Measurements from ENCODE around the gene LHPP.

Gene LHPP

DNA sequence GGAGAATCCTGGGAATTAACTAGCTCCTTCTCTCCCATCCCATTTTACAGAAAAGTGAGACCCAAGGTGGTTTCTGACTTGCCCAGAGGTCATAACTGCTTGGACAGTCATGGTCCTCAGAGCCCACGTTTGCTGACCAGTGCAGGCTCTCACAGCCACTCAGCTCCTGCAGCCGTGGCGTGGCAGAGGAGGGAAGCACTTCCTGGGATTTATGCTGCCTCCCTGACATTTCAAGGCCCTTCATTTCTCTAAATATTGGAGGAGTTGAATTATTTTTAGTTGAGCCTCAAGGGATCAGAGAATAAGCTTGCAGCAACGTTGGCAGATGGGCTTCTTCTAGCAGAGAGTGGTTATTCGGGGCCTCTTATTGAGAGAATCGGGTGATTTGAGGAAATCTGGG, 77.1 kb downstream of the LHPP start:
- Histone ChIP-seq H2AK5ac (ENCODE audit: low read length) (no peak overlapping the region), H3K18ac (ENCODE audit: low read length) (no peak overlapping the region), H3K4me3 (ENCODE audit: low read length) (no peak overlapping the region), H3K79me2 (ENCODE audit: control insufficient read depth, insufficient read depth, low read length) (no peaks in the 10 kb centered on the region), H3K23ac (ENCODE audit: low read length) (no peak overlapping the region), H2BK15ac (replicated peaks; ENCODE audit: low read depth) (no peak overlapping the region), H4K8ac (ENCODE audit: low read depth, low read length) (no peak overlapping the region), H3K4ac (ENCODE audit: low read depth, low read length) (no peak overlapping the region), H3K27ac (ENCODE audit: low read depth, low read length) (no peak overlapping the region), H3K4me2 (ENCODE audit: low read length) (no peak overlapping the region), H2BK5ac (ENCODE audit: low read length) (no peak overlapping the region), H3K27me3 (ENCODE audit: insufficient read depth, low read length, poor library complexity) (no peaks in the 10 kb centered on the region), H3K4me1 (ENCODE audit: control insufficient read depth, low read depth, low read length) (peaks cover 2% of the 10 kb centered on the region), H4K5ac (ENCODE audit: low read length) (no peak overlapping the region), H3K79me1 (ENCODE audit: low read length) (no peaks in the 10 kb centered on the region), H3K56ac (ENCODE audit: low read length) (no peak overlapping the region), H3K36me3 (ENCODE audit: control insufficient read depth, insufficient read depth, low read length) (no peaks in the 10 kb centered on the region), H3K9ac (ENCODE audit: low read length) (no peak overlapping the region), H2BK120ac (ENCODE audit: low read depth, low read length) (no peak overlapping the region)
- DNase-seq, result no peak
- WGBS (ENCODE audit: extremely low coverage, insufficient coverage, low lambda C conversion rate), result no CpG with 5 or more reads among the region's 6 CpGs

DNA sequence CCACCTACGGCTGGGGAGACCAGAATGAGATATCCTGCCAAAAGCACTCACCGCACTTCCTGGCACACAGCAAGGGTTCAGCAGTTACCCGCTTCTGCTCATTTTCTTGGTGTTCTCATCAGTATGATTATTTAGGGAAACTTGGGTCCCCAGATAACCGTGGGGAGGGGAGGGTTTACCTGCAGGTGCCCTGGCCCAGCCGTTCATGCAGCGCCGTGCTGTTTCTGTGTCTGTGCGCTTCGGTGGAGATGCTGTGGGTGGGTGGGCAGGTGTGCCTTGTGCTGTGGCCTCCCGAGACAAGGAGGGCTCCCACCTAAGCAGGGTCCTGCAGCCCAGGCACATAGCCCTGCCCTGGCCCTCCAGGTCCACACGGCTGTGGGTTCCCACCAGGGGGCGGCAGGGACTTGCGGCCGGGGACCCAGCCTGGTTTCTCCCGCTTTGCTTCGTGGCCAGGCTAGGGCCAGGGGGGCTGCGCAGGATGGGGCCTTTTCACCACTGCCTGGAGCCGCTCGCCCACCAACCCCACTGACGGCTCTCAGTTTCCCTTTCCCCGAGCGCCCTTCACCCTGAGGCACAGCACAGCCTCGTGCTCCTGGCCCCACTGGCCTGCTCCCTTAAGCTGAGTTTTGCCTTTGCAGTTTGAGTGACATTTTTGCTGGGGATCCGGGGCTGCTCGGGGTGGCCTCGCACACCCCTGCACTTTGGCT, 78.5 kb downstream of the LHPP start:
- H3K18ac ChIP-seq (ENCODE audit: low read length), result no peak overlapping the region
- H2AK5ac ChIP-seq (ENCODE audit: low read length), result no peak overlapping the region
- no peaks in the 10 kb centered on the region for H3K79me2 ChIP-seq (ENCODE audit: control insufficient read depth, insufficient read depth, low read length)
- H3K79me1 ChIP-seq (ENCODE audit: low read length), result no peaks in the 10 kb centered on the region
- H3K36me3 ChIP-seq (ENCODE audit: control insufficient read depth, insufficient read depth, low read length), result no peaks in the 10 kb centered on the region
- H4K8ac ChIP-seq (ENCODE audit: low read depth, low read length), result no peak overlapping the region
- no peak overlapping the region for H3K56ac ChIP-seq (ENCODE audit: low read length)
- WGBS (ENCODE audit: extremely low coverage, insufficient coverage, low lambda C conversion rate), result no CpG with 5 or more reads among the region's 26 CpGs
- no peak overlapping the region for H3K9ac ChIP-seq (ENCODE audit: low read length)
- no peak overlapping the region for H3K4ac ChIP-seq (ENCODE audit: low read depth, low read length)
- H3K4me2 ChIP-seq (ENCODE audit: low read length), result no peak overlapping the region
- H3K23ac ChIP-seq (ENCODE audit: low read length), result no peak overlapping the region
- no peak overlapping the region for H2BK5ac ChIP-seq (ENCODE audit: low read length)
- H2BK120ac ChIP-seq (ENCODE audit: low read depth, low read length), result no peak overlapping the region
- H3K27ac ChIP-seq (ENCODE audit: low read depth, low read length), result no peak overlapping the region
- no peak overlapping the region for H3K4me3 ChIP-seq (ENCODE audit: low read length)
- H3K4me1 ChIP-seq (ENCODE audit: control insufficient read depth, low read depth, low read length), result peaks cover 2% of the 10 kb centered on the region
- DNase-seq, result peak; percentile 61
- H2BK15ac ChIP-seq (replicated peaks; ENCODE audit: low read depth), result no peak overlapping the region
- no peak overlapping the region for H4K5ac ChIP-seq (ENCODE audit: low read length)
- no peaks in the 10 kb centered on the region for H3K27me3 ChIP-seq (ENCODE audit: insufficient read depth, low read length, poor library complexity)

DNA sequence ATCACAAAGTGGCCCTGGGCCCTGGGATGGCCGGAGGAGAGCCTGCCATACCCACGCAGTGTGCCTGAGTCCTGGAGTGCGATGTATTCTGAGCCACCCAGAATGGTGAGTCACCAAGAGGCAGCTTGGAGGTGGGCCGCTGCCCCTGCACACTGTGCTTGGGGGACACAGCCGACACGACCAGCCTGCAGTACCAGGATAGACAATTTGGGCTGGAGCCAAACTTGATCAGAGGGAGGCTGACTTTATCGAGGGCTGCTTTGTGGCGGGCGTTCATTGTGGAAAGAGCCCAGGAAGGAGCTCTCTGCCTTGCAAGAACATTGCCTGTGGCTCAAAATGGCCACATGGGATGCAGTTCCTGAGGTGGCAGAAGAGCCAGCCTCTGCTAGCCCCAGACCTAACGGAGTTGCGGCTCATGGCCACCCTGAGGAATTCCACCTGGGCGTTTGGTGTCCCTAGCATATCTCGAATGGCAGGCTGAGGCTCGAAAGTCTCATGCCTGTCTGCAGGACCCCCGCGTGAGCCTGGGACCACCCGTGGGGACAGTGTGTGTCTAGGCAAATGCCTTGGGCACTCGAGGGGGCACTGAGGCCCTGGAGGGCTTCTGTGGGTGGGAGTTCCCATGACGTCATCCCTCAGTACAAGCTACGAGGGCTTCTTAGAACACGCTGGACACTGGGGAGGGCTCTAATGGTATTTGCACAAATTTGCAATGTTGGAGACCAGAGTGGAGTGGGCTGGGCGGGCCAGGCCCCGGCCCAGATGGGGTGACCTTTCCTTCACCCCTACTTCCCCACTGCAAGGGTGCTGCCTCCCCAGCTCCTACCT, 79.7 kb downstream of the LHPP start:
- DNase-seq, result no peak
- Histone ChIP-seq H3K4ac (ENCODE audit: low read depth, low read length) (no peak overlapping the region), H4K5ac (ENCODE audit: low read length) (no peak overlapping the region), H3K27me3 (ENCODE audit: insufficient read depth, low read length, poor library complexity) (no peaks in the 10 kb centered on the region), H3K79me1 (ENCODE audit: low read length) (no peaks in the 10 kb centered on the region), H3K4me1 (ENCODE audit: control insufficient read depth, low read depth, low read length) (peaks cover 2% of the 10 kb centered on the region), H3K4me3 (ENCODE audit: low read length) (no peak overlapping the region), H3K36me3 (ENCODE audit: control insufficient read depth, insufficient read depth, low read length) (no peaks in the 10 kb centered on the region), H3K56ac (ENCODE audit: low read length) (no peak overlapping the region), H3K23ac (ENCODE audit: low read length) (no peak overlapping the region), H2BK15ac (replicated peaks; ENCODE audit: low read depth) (no peak overlapping the region), H3K4me2 (ENCODE audit: low read length) (no peak overlapping the region), H3K9ac (ENCODE audit: low read length) (no peak overlapping the region), H2BK120ac (ENCODE audit: low read depth, low read length) (no peak overlapping the region), H3K27ac (ENCODE audit: low read depth, low read length) (no peak overlapping the region), H3K18ac (ENCODE audit: low read length) (no peak overlapping the region), H3K79me2 (ENCODE audit: control insufficient read depth, insufficient read depth, low read length) (no peaks in the 10 kb centered on the region), H4K8ac (ENCODE audit: low read depth, low read length) (no peak overlapping the region), H2BK5ac (ENCODE audit: low read length) (no peak overlapping the region), H2AK5ac (ENCODE audit: low read length) (no peak overlapping the region)
- WGBS (ENCODE audit: extremely low coverage, insufficient coverage, low lambda C conversion rate), result no CpG with 5 or more reads among the region's 23 CpGs

DNA sequence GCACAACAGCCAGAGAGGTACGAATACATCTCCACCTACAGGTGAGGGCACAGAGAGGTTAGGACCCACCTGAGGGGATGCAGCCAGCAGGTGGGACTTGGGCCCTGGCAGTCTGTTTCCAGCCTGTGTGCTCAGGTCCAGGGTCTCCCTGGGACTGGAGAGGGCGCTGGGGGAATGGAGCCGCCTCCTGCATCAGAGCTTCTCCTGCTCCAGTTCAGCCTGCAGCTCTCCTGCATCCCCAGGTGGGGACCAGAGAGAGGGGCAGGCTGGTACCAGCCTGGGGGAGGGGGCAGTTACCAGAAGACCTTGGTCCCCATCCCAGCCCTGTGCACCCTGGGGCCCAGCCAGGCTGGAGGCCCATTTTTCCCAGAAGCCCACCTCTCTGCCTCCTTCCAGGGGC, 80.7 kb downstream of the LHPP start:
- no peaks in the 10 kb centered on the region for H3K79me1 ChIP-seq (ENCODE audit: low read length)
- no peaks in the 10 kb centered on the region for H3K4me1 ChIP-seq (ENCODE audit: control insufficient read depth, low read depth, low read length)
- no peak overlapping the region for H2AK5ac ChIP-seq (ENCODE audit: low read length)
- no peak overlapping the region for H2BK120ac ChIP-seq (ENCODE audit: low read depth, low read length)
- no peaks in the 10 kb centered on the region for H3K36me3 ChIP-seq (ENCODE audit: control insufficient read depth, insufficient read depth, low read length)
- H3K56ac ChIP-seq (ENCODE audit: low read length), result no peak overlapping the region
- H3K23ac ChIP-seq (ENCODE audit: low read length), result no peak overlapping the region
- H2BK15ac ChIP-seq (replicated peaks; ENCODE audit: low read depth), result no peak overlapping the region
- H2BK5ac ChIP-seq (ENCODE audit: low read length), result no peak overlapping the region
- no peak overlapping the region for H3K18ac ChIP-seq (ENCODE audit: low read length)
- H3K9ac ChIP-seq (ENCODE audit: low read length), result no peak overlapping the region
- H4K5ac ChIP-seq (ENCODE audit: low read length), result no peak overlapping the region
- no peaks in the 10 kb centered on the region for H3K27me3 ChIP-seq (ENCODE audit: insufficient read depth, low read length, poor library complexity)
- no peaks in the 10 kb centered on the region for H3K79me2 ChIP-seq (ENCODE audit: control insufficient read depth, insufficient read depth, low read length)
- H3K27ac ChIP-seq (ENCODE audit: low read depth, low read length), result no peak overlapping the region
- H3K4me2 ChIP-seq (ENCODE audit: low read length), result no peak overlapping the region
- H3K4ac ChIP-seq (ENCODE audit: low read depth, low read length), result no peak overlapping the region
- no peak overlapping the region for H3K4me3 ChIP-seq (ENCODE audit: low read length)
- DNase-seq, result no peak
- no CpG with 5 or more reads among the region's 3 CpGs for WGBS (ENCODE audit: extremely low coverage, insufficient coverage, low lambda C conversion rate)
- no peak overlapping the region for H4K8ac ChIP-seq (ENCODE audit: low read depth, low read length)

DNA sequence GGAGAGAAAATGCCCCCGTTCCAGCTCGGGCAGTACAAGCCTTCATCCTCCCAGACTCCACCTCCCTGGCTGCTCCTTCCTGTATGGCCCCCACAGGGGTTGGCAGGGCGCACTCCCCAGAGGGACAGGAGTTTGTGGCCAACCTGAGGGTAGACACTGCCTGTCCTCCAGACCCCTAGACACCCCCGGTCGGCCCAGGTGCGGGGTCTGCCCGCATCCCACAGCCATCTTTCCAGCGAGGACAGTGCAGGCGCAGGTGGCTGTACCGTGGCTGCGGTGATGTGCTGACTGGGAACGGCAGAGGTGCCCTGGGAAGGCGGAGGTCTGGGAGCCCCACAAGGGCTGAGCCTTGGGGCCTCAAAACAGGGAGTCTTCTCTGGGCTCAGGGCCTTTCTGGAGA, 81.5 kb downstream of the LHPP start:
- Histone ChIP-seq H4K5ac (ENCODE audit: low read length) (no peak overlapping the region), H3K4me3 (ENCODE audit: low read length) (no peak overlapping the region), H3K36me3 (ENCODE audit: control insufficient read depth, insufficient read depth, low read length) (no peaks in the 10 kb centered on the region), H2BK5ac (ENCODE audit: low read length) (no peak overlapping the region), H3K79me1 (ENCODE audit: low read length) (no peaks in the 10 kb centered on the region), H3K4me1 (ENCODE audit: control insufficient read depth, low read depth, low read length) (no peaks in the 10 kb centered on the region), H3K79me2 (ENCODE audit: control insufficient read depth, insufficient read depth, low read length) (no peaks in the 10 kb centered on the region), H3K23ac (ENCODE audit: low read length) (no peak overlapping the region), H3K9ac (ENCODE audit: low read length) (no peak overlapping the region), H3K18ac (ENCODE audit: low read length) (no peak overlapping the region), H3K27ac (ENCODE audit: low read depth, low read length) (no peak overlapping the region), H4K8ac (ENCODE audit: low read depth, low read length) (no peak overlapping the region), H2AK5ac (ENCODE audit: low read length) (no peak overlapping the region), H3K4ac (ENCODE audit: low read depth, low read length) (no peak overlapping the region), H2BK15ac (replicated peaks; ENCODE audit: low read depth) (no peak overlapping the region), H3K27me3 (ENCODE audit: insufficient read depth, low read length, poor library complexity) (no peaks in the 10 kb centered on the region), H3K56ac (ENCODE audit: low read length) (no peak overlapping the region), H2BK120ac (ENCODE audit: low read depth, low read length) (no peak overlapping the region), H3K4me2 (ENCODE audit: low read length) (no peak overlapping the region)
- no CpG with 5 or more reads among the region's 13 CpGs for WGBS (ENCODE audit: extremely low coverage, insufficient coverage, low lambda C conversion rate)
- no peak for DNase-seq

Measured in mesendoderm (in vitro differentiated cells).